Osteoblast (primary cell): ENCODE measurements around the gene EOMES. TPM values are rescaled to one million over a fixed set of nuclear protein-coding genes. Genes with fewer than 3 reads are reported as not detected.

Experiments
- DNase-seq: peaks from one replicate; pipeline ENCODE4 v3.0.0; 2011; ENCODE audit warnings: low spot score, mixed read lengths; ENCODE audit not compliant: insufficient read length; ENCODE audit errors: missing footprints
- H2AFZ ChIP-seq: 2 replicates; pipeline ENCODE4 v1.6.0; 2011; ENCODE audit warnings: mild to moderate bottlenecking, low read length
- H3K27ac ChIP-seq: 2 replicates; pipeline ENCODE4 v1.5.1; 2011; ENCODE audit warnings: mild to moderate bottlenecking, low read depth, low read length, moderate library complexity
- H3K27me3 ChIP-seq: 2 replicates; pipeline ENCODE4 v1.6.0; 2012; ENCODE audit warnings: mild to moderate bottlenecking, control low read depth, inconsistent platforms, low read length, moderate library complexity; ENCODE audit not compliant: insufficient read depth
- H3K36me3 ChIP-seq: 2 replicates; pipeline ENCODE4 v1.5.1; 2011; ENCODE audit warnings: mild to moderate bottlenecking, low read length, control low read depth, moderate library complexity; ENCODE audit not compliant: insufficient read depth
- H3K4me1 ChIP-seq: 2 replicates; pipeline ENCODE4 v1.5.1; 2011; ENCODE audit warnings: mild to moderate bottlenecking, low read length, control low read depth, moderate library complexity; ENCODE audit not compliant: insufficient read depth
- H3K4me2 ChIP-seq: 2 replicates; pipeline ENCODE4 v1.6.0; 2011; ENCODE audit warnings: mild to moderate bottlenecking, low read length; ENCODE audit not compliant: insufficient read depth
- H3K4me3 ChIP-seq: fragments of 200-600 bp; sonication (generic); 3 replicates; pipeline ENCODE4 v1.5.1; 2012; ENCODE audit warnings: mild to moderate bottlenecking, low read length, inconsistent platforms; ENCODE audit not compliant: insufficient read depth
- H3K79me2 ChIP-seq: 2 replicates; pipeline ENCODE4 v1.6.0; 2012; ENCODE audit warnings: mild to moderate bottlenecking, low read length, control low read depth, inconsistent platforms; ENCODE audit not compliant: insufficient read depth
- H3K9me3 ChIP-seq: 2 replicates; pipeline ENCODE4 v1.5.1; 2011; ENCODE audit warnings: low read depth, low read length, control low read depth
- H4K20me1 ChIP-seq: 2 replicates; pipeline ENCODE4 v1.6.0; 2012; ENCODE audit warnings: mild to moderate bottlenecking, low read length, control low read depth; ENCODE audit not compliant: insufficient read depth
- CTCF ChIP-seq: IDR thresholded peaks from 2 replicates; pipeline ENCODE4 v1.5.1; 2011; ENCODE audit warnings: mild to moderate bottlenecking, low read depth, low read length, moderate library complexity; ENCODE audit errors: extremely low read depth
- total RNA-seq: library from RNA; depleted of rRNA; stranded (reverse); fragments of >200 nt; gene quantifications from 2 replicates; pipeline ENCODE4 v1.2.3, GENCODE V29; 2012

EOMES gene
- total RNA-seq, 1 donor, result under 0.01 TPM

GRCh38 chr3:27729748-27730611, 7.9 kb upstream of the EOMES start:
- peak; percentile 73 for DNase-seq
- H3K4me2 ChIP-seq, result peak overlapping the region; percentile 64

GRCh38 chr3:27729325-27729724, 7.2 kb upstream of the EOMES start:
- Histone ChIP-seq H3K4me3 (no peak overlapping the region), H3K36me3 (no peaks in the 10 kb centered on the region), H3K9me3 (no peaks in the 10 kb centered on the region), H3K4me2 (peak overlapping the region; percentile 64), H3K79me2 (no peaks in the 10 kb centered on the region), H3K27ac (no peak overlapping the region), H3K27me3 (peaks cover 90% of the 10 kb centered on the region), H2AFZ (no peak overlapping the region), H3K4me1 (peaks cover 15% of the 10 kb centered on the region), H4K20me1 (no peaks in the 10 kb centered on the region)
- TF ChIP-seq CTCF, result no peak
- no peak for DNase-seq

More at GRCh38 chr3:27729748-27730611, 7.9 kb upstream of the EOMES start:
- Histone ChIP-seq H3K4me1 (peaks cover 15% of the 10 kb centered on the region), H3K79me2 (no peaks in the 10 kb centered on the region), H3K27me3 (peaks cover 86% of the 10 kb centered on the region), H3K36me3 (no peaks in the 10 kb centered on the region), H3K9me3 (no peaks in the 10 kb centered on the region), H4K20me1 (no peaks in the 10 kb centered on the region), H2AFZ (no peak overlapping the region), H3K27ac (no peak overlapping the region), H3K4me3 (peak overlapping the region; percentile 33)
- TF ChIP-seq CTCF, result no peak

GRCh38 chr3:27728195-27729087, 6.3 kb upstream of the EOMES start:
- Histone ChIP-seq H3K4me3 (peak overlapping the region; percentile 40), H3K4me2 (peak overlapping the region; percentile 50), H2AFZ (no peak overlapping the region), H3K4me1 (peaks cover 15% of the 10 kb centered on the region), H3K27me3 (peaks cover 99% of the 10 kb centered on the region), H3K79me2 (no peaks in the 10 kb centered on the region), H3K27ac (no peak overlapping the region), H3K9me3 (no peaks in the 10 kb centered on the region), H3K36me3 (no peaks in the 10 kb centered on the region), H4K20me1 (no peaks in the 10 kb centered on the region)
- peak; percentile 20 for TF ChIP-seq CTCF
- DNase-seq, result no peak

- Histone ChIP-seq H3K36me3 (no peaks in the 10 kb centered on the region), H3K27ac (no peak overlapping the region), H2AFZ (no peak overlapping the region), H3K27me3 (peaks cover 98% of the 10 kb centered on the region), H3K79me2 (no peaks in the 10 kb centered on the region), H3K9me3 (no peaks in the 10 kb centered on the region), H3K4me3 (no peak overlapping the region), H4K20me1 (no peaks in the 10 kb centered on the region), H3K4me2 (no peak overlapping the region), H3K4me1 (peaks cover 23% of the 10 kb centered on the region)
- no peak for TF ChIP-seq CTCF
- no peak for DNase-seq
Observed at GRCh38 chr3:27726240-27726639, 4.1 kb upstream of the EOMES start.
